Measurements from ENCODE around the gene SEPHS2.
A peak's percentile ranks its signal among the peaks of the same experiment; 100 is the strongest.
"Not testable (repeated sequence)": the region's sequence is repeated elsewhere in the genome, so short reads cannot be mapped to it uniquely, and the experiment has no call there.

The SEPHS2 gene

DNA sequence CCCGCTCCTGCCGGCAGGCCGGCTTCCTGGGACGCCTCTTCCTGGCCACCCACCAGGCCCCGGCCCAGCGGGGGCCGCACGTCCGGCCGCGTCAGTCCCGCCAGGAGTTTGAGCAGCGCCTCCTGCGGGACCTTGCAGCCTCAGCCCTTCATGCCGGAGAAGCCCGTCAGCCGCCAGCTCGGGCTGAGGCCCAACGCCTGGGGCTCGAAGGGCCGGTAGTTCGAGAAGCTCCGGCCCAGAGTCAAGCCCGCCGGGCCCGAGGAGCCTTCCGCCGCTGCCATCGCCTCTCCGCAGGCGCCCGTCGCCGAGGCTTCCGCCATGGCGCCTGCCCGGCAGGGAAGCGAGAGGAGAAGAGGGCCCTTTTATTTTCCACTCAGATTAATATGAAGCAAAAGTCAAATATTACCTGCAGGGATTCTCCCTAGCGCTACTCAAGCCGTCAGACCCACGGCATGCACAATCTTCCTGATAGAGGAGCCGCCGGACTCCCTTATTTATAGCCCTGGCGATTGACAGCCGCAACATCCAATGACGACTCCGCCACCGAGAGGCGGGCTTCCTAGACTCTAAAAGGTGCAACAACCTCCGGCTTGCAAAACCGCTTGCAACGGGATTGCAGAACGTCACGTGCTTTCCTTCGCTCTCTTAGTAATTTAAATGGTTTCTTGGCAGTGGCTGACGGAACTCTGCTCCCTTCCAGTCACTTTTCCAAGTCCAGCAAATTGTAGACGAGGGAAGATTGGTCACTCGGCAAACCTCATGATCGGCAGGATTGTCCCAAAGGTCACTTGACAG, at the start of gene SEPHS2:
SEPHS2 (minus strand) TSS at position 467 of the 795 bp plus-strand sequence; CDS start at position 320, 147 bp downstream.
- peak; percentile 82 for DNase-seq

- DNase-seq, result no peak
Observed at GRCh38 chr16:30494709-30495108, 49.0 kb upstream of the SEPHS2 start.

- DNase-seq, result no peak
Observed at GRCh38 chr16:30493941-30494488, 48.3 kb upstream of the SEPHS2 start.

DNA sequence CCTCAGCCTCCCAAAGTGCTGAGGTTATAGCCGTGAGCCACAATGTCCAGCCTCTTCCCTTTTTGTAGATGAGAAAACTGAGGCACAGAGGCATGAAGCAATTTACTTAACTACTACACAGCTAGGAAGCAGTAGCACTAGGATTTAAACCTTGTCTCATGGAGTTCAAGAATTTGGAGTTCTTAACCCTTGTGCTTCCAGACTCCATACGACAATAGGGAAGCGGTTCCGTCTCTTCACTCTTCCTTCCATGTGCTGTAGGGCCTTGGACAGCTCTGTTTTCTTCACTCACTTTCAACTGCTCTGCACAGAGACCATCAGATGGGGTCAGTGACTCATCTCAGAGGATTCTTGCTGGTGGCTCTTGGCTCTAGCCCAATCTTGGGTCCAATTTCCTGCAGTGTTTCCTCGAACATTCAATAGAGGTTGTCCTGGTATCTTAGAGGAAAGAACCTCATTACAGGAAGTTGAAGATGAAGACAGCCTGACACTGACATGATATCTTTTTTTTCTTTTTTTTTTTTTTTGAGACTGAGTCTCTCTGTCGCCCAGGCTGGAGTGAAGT, 46.2 kb upstream of the SEPHS2 start:
- no peak for DNase-seq

DNA sequence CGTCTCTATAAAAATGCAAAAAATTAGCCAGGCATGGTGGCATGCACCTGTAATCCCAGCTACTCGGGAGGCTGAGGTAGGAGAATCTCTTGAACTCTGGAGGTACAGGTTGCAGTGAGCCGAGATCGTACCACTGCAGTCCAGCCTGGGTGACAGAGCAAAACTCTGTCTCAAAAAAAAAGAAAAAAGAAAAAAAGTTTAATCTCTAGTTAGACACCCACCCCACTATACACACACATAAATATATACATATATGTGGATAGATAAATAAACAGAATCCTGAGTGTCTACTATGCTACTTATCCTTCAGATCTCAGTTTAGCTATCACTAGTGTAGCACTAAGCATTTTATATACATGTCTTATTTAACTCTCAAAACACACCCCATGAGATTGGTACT, 45.6 kb upstream of the SEPHS2 start:
- no peak for DNase-seq

DNA sequence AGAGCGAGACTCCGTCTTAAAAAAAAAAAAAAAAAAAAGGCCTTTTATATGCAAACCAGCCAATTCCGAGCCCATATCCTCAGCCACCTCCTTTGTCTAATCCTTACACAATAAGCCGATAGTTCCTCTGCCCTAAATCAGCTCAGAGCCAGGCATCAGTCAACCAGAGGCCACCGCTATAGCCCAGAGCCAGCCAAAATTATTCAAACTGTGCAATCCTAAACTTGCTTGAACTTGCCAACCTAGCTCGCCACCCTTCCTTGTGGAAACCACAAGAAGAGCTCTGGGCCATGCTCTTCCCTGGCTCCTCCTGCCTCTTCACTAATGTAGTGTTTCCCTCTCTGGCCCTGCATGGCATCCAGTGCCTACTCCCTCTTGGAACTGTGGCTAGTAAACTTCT, 44.5 kb upstream of the SEPHS2 start:
- no peak for DNase-seq

GRCh38 chr16:30488764-30489605, 43.3 kb upstream of the SEPHS2 start:
- DNase-seq, result no peak

- no peak for DNase-seq
Observed at GRCh38 chr16:30485818-30486436, 40.3 kb upstream of the SEPHS2 start.

- no peak for DNase-seq
Observed at GRCh38 chr16:30484887-30485286, 39.2 kb upstream of the SEPHS2 start.

GRCh38 chr16:30482366-30482765, 36.7 kb upstream of the SEPHS2 start:
- no peak for DNase-seq

DNA sequence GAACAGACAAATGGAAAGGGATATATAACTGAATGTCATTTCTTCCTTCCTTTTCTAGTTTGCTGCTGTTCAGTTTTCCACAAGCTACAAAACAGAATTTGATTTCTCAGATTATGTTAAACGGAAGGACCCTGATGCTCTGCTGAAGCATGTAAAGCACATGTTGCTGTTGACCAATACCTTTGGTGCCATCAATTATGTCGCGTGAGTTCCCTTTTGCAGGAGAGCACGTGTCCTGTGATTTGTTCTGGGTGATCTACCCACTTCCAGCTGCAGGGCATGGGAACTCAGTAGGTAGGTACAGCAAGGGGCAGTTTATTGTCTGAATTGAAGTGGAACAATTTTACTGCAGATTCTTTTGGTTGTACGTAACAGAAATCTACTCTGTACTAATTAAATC, 35.7 kb upstream of the SEPHS2 start:
- DNase-seq, result no peak

DNA sequence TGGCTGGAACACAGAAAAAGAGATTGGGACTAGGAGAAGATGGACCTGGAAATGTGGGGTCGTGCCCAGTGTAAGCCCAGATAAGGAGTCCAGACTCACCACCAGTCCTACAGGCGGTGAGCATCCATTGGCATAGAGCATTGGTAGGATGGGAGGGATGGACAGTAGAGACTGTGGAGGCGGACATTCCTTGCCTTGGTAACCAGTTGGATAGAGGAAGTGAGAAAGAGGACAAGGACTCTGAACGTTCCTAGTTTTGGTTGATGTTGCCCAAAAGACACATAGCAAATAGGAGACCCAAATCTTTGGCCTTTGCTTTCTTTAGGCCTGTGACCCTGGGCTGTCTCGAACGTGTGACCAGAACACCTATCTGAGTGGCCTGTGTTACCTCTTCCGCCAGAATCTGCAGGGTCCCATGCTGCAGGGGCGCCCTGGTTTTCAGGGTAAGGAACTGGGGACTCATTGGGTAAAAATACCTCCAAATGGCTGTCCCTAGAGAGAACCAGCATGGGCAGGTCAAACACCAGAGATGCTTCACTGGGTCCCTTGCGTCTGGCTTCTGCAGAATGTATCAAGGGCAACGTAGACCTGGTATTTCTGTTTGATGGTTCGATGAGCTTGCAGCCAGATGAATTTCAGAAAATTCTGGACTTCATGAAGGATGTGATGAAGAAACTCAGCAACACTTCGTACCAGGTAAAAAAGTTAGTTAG, 33.2 kb upstream of the SEPHS2 start:
- no peak for DNase-seq

GRCh38 chr16:30477773-30478172, 32.1 kb upstream of the SEPHS2 start:
- DNase-seq, result not testable (repeated sequence)

DNA sequence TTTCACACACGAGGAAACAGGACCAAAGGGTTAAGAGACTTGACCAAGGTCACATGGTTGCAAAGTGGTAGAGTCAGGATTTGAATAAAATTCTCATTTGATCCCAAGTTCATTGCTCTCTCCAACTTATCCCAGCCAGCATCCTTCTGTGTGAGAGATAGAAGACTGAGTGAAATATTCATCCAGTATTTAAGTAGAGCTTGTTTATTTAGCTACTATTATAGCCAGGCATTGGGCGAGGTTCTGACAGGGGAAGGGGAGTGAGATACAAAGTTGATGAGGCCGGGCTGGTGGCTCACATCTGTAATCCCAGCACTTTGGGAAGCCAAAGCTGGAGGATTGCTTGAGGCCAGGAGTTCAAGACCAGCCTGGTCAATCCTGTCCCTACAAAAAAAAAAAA, 31.3 kb upstream of the SEPHS2 start:
- DNase-seq, result no peak

DNA sequence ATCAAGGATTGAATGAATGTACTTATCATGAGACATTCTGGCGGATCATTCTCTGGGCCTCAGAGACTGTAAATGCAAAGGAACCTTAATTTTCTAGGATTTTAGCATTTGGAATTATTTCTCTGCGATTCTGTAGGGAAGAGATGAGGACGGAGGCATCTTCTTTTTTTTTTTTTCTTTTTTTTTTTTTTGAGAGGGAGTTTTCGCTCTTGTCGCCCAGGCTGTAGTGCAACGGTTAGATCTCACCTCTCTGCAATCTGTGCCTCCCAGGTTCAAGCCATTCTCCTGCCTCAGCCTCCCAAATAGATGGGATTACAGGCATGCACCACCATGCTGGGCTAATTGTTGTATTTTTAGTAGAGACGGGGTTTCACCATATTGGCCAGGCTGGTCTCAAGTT, 29.0 kb upstream of the SEPHS2 start:
- no peak for DNase-seq

GRCh38 chr16:30474074-30474452, 28.4 kb upstream of the SEPHS2 start:
- DNase-seq, result no peak

DNA sequence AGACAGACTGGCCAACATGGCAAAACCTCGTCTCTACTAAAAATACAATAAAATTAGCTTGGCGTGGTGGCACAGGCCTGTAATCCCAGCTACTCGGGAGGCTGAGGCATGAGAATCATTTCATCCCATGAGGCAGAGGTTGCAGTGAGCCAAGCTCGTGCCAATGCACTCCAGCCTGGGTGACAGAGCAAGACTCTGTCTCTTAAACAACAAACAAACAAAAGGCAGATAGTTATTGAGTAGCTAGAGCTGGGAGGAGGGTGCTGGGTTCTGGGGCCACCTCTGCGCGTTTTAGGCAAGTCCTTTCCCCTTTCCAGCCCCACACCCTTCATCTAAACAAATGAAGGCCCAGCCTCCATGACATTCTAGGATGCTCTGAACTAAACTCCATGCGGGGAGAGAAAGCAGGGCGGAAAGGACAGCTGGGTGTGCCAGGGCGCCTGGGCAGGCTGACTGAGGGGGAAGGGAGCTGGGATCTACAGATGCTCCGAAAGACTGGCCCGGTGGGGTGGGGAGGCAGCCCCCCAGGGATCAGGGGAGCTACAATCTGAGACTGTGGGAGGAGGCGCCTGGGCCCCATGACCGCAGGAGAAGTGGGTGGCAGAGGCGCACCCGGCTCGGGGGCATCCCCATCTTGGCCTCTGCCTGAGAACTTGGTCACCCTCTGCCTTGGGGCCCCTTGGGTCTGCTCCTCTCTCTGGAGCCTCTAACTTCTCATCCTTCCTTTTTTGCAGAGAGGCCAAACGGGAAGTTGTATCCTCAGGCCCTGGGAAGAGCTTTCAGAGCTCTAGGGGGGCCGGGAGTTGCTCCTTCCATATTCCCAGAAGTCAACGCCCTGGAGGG, 27.8 kb upstream of the SEPHS2 start:
- DNase-seq, result no peak

GRCh38 chr16:30472328-30472942, 26.8 kb upstream of the SEPHS2 start, which contains the start of gene ITGAL:
Gene ITGAL (plus strand): TSS chr16:30472742. CDS start chr16:30472838, 96 bp downstream.
- no peak for DNase-seq

DNA sequence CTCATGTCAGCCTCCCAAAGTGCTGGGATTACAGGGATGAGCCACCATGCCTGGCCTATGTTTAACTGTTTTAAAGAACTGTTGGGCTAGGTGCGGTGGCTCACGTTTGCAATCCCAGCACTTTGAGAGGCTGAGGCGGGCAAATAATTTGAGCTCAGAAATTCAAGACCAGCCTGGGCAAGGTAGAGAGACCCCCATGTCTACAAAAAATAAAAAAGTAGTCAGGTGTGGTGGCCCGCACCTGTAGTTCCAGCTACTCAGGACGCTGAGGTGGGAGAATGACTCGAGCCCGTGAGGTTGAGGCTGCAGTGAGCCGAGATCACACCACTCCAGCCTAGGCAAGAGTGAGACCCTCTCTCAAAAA, 24.9 kb upstream of the SEPHS2 start:
- DNase-seq, result no peak

DNA sequence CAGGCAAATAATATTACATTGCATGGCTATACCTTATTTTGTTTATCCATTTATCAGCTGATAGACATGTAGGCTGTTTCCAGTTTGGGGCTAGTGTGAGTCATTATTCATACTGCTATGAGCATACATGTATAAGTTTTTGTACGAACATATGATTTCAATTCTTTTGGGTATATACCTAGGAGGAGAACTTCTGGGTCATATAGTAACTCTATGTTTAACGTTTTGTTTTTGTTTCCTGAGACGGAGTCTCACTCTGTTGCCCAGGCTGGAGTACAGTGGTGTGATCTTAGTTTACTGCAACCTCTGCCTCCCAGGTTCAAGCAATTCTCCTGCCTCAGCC, 24.5 kb upstream of the SEPHS2 start:
- no peak for DNase-seq

GRCh38 chr16:30464078-30464477, 18.4 kb upstream of the SEPHS2 start:
- DNase-seq, result no peak

Measured in NCI-H1694 treated with DMSO at 0.1 percent for 48 hours (cell line).